ENCODE results near the gene LRGUK.
"Not testable (repeated sequence)": the region's sequence is repeated elsewhere in the genome, so short reads cannot be mapped to it uniquely, and the experiment has no call there.

DNA sequence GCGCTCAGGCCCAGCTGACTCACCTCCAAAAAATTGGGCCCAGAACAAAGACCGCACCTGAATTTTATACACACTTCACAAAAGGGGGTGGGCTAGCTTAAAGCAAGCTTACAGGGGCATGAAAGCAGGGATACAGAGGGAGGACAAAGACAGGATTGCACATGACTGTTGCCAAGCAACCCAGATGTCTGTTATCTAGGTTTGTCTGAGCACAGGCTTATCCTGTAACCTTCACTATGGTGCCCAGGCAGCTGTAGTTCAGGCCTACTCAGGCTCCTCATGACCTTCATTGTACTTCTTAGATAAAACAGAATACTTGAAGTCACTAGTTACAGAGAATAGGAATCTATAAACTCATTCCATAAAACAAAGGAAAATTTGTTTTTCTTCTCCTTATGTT, 49.6 kb upstream of the LRGUK start:
- TF ChIP-seq POLR2A (IDR thresholded peaks at IDR 0.05; ENCODE audit: low read depth, low read length); POLR2AphosphoS5 (IDR thresholded peaks at IDR 0.05; ENCODE audit: insufficient read depth, low read depth, low read length): not testable (repeated sequence)
- TF ChIP-seq, protein P1, sequence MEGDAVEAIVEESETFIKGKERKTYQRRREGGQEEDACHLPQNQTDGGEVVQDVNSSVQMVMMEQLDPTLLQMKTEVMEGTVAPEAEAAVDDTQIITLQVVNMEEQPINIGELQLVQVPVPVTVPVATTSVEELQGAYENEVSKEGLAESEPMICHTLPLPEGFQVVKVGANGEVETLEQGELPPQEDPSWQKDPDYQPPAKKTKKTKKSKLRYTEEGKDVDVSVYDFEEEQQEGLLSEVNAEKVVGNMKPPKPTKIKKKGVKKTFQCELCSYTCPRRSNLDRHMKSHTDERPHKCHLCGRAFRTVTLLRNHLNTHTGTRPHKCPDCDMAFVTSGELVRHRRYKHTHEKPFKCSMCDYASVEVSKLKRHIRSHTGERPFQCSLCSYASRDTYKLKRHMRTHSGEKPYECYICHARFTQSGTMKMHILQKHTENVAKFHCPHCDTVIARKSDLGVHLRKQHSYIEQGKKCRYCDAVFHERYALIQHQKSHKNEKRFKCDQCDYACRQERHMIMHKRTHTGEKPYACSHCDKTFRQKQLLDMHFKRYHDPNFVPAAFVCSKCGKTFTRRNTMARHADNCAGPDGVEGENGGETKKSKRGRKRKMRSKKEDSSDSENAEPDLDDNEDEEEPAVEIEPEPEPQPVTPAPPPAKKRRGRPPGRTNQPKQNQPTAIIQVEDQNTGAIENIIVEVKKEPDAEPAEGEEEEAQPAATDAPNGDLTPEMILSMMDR (IDR thresholded peaks at IDR 0.05; ENCODE audit: extremely low read depth in 1 of 2, insufficient read depth in 1 of 2, low read depth in 1 of 2, low read length in 2 of 2), result not testable (repeated sequence)
